Left colon (tissue), 2 donors: Measurements from ENCODE around the gene SVBP. TPM values are rescaled to one million over a fixed set of nuclear protein-coding genes. Genes with fewer than 3 reads are reported as not detected.
"Not testable (repeated sequence)": the region's sequence is repeated elsewhere in the genome, so short reads cannot be mapped to it uniquely, and the experiment has no call there.

Experiments used
- ATAC-seq: fragments of 200-7000 bp; cut with Tn5 transposase; one replicate; pipeline ENCODE4 v1.9.1; 2020; ENCODE audit warnings: mild to moderate bottlenecking, moderate library complexity
- DNase-seq, 2 donors: peaks; one replicate each; pipeline ENCODE4 v3.0.0-alpha.2; 2020
- intact Hi-C, 2 donors: fragments of 100-400 bp; cut with DNase I in 1 of 2; cut with micrococcal nuclease in 1 of 2; formaldehyde crosslinking; loops; one replicate each; pipeline versions ENCODE4 v1.11.2 to v1.14.0; 2022; cut with DNase I, micrococcal nuclease
- total RNA-seq, 2 donors: library from RNA; stranded (reverse); fragmentation: NEBNext Ultra II Directional; extraction: Animal tissue kit (Norgen Biotek cat#: 25700); gene quantifications; one replicate each; pipeline ENCODE4 v1.2.1, GENCODE V29; 2021
- donor health status: DM: no; HTN: no; CAD: no.
- donor health status: DM: yes; HTN: yes; CAD: no.

The SVBP gene
- total RNA-seq, 2 donors from 2014 or later, result 11.7 to 18.0 TPM

DNA sequence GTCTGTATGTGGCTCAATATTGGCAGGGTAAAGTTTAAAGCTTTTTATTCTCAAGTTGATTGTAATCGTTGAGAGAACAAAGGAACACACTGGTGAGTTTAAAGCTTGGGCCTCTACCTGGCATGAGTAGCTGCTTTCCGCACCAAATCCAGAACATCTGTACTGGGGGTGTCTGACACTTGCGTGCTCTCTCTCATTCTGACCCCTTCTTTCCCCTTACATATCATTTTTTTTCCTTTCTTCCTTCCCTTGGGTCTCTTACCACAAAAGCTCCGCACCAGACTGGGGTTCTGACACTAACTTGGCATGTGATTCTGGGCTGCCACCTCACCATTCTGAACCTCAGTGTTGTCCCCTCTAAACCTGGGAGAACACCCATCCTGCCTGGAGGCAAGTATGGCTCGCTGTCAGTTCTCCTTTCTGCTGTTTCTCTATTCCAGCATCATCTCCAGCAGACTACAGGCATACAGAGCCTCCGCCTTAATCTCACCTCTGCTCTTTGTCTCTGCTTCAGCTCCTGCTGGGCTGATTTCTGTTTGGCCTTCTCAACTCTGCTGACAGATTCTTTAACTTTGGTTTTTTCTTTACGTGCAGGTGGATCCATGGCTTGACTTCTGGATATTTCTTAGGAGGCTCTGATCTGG is 1.1 kb downstream of the SVBP start:
- ATAC-seq, result peak; percentile 17

GRCh38 chr1:42814815-42815214 is 2.4 kb downstream of the SVBP start:
- DNase-seq, intact Hi-C loops, ATAC-seq: not testable (repeated sequence)

More for the DNA sequence above, 1.1 kb downstream of the SVBP start:
- peak in 1 of 2 donors; percentile 13 for DNase-seq
- intact Hi-C loops, result no loop called here

DNA sequence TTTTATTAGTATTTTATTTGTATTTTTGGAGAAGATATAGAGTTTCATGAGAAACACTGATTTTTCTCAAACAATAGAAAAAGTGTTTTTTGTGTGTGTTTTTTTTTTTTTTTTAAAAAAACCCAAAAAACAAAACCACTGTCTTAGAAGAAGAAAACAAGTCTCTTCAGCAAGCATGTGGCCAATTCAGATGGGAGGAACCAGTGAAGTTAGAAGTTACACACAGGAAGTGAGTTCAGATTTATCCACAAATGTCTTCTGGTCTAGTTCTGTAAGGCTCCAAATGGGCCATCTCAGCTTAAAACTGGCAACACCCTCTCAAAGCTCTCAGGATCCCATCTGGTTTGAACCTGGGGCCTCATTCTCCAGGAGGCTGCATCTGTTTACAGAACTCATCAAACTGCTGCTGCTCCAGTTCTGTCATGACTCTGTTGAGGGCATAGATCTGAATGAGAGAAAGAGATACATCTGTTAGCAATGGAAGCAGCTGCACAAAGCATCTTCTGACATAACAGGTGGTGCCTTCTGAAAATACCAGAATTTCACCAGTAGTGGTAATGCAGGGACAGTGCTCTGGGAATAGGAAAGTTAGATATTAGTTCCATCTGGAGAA is 10.0 kb downstream of the SVBP start:
- intact Hi-C loops, result no loop called here
- DNase-seq (no peak), ATAC-seq (no peak)

DNA sequence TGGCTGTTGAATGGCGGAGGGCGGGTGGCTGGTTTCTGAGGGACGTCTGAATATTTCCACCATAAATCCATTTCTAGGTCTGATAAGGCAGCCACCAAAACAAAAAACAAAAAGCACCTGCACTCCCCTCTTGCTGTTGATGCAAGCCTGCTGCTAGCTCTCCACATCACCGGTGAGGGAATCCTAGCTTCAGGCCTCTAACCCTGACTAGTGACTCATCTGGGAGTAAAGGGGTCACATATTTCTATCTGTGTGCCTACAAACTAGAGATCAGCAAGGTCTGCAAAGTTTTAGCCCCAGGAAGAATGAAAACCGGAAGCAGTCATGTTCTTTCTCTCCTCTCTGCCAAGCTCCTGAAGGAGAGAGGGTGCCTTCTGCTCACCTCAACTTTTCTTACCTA is 10.6 kb downstream of the SVBP start:
- ATAC-seq (no peak), DNase-seq (no peak)

GRCh38 chr1:42806171-42806570 is 11.0 kb downstream of the SVBP start:
- intact Hi-C loops, result no loop called here
- no peak for DNase-seq

More for the DNA sequence above, 10.6 kb downstream of the SVBP start:
- intact Hi-C loops, result no loop called here

GRCh38 chr1:42801832-42802473 is 15.2 kb downstream of the SVBP start:
- intact Hi-C loops, result no loop called here
- DNase-seq, result no peak
- no peak for ATAC-seq

More at GRCh38 chr1:42806171-42806570, 11.0 kb downstream of the SVBP start:
- no peak for ATAC-seq

DNA sequence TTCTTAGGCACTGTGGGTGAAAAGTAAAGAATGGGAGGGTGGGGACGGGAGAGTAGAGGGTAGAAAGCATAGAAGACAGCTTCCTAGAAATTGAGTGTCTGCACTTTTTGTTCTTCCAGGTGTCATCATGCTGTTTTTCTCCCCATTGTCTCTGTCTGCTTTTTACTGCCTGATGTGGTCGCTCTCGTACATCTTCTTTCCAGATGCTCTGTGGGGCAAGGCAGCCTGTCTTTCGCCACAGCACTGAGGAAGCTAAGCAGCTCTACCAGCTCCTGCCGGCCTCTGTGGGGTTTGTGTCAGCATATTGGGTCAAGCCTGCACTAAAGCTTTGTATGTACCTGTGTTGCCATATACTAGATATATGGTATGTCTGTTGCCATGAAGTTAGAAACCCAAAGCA is 19.2 kb downstream of the SVBP start:
- DNase-seq (no peak), ATAC-seq (no peak)
- intact Hi-C loops, result no loop called here

- intact Hi-C loops, result no loop called here
- DNase-seq (no peak), ATAC-seq (no peak)
Measured at GRCh38 chr1:42797414-42797813, 19.8 kb downstream of the SVBP start.

- intact Hi-C loops, result no loop called here
- ATAC-seq, result no peak
- DNase-seq, result no peak
Measured at GRCh38 chr1:42793824-42794223, 23.4 kb downstream of the SVBP start.

DNA sequence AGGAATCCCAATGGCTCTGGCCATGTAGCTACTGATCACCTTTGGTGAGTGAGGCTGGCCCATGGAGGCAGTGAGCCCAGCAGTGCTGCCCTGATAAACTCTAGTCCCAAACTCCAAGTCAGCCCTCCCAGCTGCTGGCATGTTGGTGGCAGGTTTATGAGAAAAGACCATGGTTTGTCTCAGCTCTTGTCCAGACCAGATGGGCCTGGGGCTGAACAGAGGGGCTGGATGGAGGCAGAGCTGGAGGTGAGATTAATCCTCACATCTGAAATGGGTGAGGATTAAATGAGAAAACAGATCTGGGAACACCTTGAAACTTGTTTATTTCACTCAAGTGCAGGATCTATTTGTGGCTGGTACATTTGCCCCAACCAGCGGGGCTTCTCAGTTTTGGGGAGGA is 29.2 kb downstream of the SVBP start:
- DNase-seq, result no peak
- ATAC-seq, result no peak
- intact Hi-C loops, result no loop called here

GRCh38 chr1:42786097-42786496 is 31.1 kb downstream of the SVBP start:
- ATAC-seq (no peak), DNase-seq (no peak)
- intact Hi-C loops, result no loop called here

DNA sequence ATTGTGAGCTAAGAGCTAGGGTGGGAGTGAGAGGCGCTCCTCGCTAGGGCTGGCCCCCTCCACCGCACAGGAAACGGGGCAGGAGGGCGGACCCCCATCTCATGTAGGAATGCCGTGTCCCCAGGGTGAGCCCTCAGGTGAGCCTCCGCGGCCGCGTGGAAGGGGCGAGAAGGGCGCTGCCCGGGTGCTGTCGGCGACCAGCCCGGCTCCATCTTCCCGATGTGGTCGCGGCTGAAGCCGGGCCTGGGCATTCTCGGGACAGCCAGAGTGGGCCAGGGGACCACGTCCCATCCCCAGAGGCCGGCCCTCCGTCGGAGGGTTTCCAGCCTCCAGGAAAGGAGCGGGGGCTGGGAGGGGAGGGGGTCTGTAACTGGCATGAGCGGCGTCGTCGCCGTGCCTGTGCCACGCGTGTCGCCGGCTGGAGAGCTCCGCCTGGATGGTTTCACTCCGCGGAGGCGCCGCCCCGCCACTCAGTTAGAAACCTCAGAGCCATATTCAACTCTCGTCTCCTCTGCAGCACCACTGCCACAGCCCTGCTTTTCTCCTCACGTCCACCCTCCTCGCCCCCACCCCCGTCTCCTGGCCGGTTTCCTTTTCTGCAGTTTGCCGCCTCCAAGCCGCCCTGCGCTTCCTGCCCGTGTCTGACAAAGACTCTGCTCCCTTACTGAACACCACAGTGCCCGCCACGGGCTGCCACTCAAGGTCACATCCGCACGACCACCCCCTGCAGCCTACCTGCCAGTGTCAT is 32.1 kb downstream of the SVBP start, which contains the start of gene TMEM269:
TSS of gene TMEM269 (plus strand) at position 46 of the 748 bp plus-strand sequence. CDS start 4,903 bp downstream, outside the sequence.
- intact Hi-C loops, result no loop called here
- peak; percentile 61 for ATAC-seq
- DNase-seq, result peak in 1 of 2 donors; percentile 25

GRCh38 chr1:42784547-42784945 is 32.7 kb downstream of the SVBP start:
- no peak for DNase-seq
- peak; percentile 7 for ATAC-seq
- intact Hi-C loops, result no loop called here

- ATAC-seq, result no peak
- intact Hi-C loops, result no loop called here
- DNase-seq, result no peak
Measured at GRCh38 chr1:42783092-42783491, 34.1 kb downstream of the SVBP start.

GRCh38 chr1:42780176-42780575 is 37.0 kb downstream of the SVBP start:
- DNase-seq (no peak), ATAC-seq (no peak)
- intact Hi-C loops, result no loop called here

DNA sequence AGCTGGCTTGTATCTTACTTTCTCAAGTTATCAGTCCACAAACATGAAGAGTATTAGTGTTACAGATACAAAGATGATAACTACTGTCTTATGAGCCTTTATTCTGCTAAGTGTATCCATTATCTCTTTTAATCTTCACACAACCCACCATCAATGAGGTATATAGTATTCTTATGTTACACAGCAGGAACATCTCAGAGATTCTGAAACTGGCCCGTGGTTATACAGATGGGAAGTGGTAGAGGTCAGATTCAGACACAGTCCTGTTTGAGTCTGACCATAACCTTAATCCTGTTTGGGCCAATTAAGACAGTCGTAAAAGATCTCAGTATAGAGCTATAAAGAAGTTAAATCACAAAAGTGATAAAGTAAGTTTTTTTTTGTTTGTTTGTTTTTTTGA is 37.5 kb downstream of the SVBP start:
- no peak for ATAC-seq
- intact Hi-C loops, result no loop called here

DNA sequence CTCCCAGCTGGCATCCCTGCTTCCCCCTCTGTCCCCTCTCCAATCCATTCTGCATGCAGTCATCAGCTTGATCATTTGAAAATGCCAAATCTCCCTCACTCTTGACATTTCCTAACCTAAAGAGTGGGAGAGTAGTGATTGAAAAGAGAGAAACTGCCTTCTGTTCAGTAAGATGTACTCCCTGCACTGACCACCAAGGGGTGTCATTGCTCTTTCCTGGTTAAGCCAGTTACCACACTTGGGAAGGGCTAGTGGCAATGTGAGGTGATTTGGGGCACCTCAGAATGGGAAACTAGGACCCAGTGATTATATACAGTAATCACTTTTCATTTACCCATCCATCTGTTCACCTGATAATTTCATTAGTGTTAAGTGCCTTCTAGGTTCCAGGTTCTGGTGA is 39.3 kb downstream of the SVBP start:
- intact Hi-C loops, result no loop called here
- DNase-seq (peak in 1 of 2 donors; percentile 27), ATAC-seq (peak; percentile 74)

More for the DNA sequence above, 37.5 kb downstream of the SVBP start:
- DNase-seq, result no peak

- DNase-seq (no peak), ATAC-seq (no peak)
- intact Hi-C loops, result no loop called here
Measured at GRCh38 chr1:42776502-42776901, 40.7 kb downstream of the SVBP start.

DNA sequence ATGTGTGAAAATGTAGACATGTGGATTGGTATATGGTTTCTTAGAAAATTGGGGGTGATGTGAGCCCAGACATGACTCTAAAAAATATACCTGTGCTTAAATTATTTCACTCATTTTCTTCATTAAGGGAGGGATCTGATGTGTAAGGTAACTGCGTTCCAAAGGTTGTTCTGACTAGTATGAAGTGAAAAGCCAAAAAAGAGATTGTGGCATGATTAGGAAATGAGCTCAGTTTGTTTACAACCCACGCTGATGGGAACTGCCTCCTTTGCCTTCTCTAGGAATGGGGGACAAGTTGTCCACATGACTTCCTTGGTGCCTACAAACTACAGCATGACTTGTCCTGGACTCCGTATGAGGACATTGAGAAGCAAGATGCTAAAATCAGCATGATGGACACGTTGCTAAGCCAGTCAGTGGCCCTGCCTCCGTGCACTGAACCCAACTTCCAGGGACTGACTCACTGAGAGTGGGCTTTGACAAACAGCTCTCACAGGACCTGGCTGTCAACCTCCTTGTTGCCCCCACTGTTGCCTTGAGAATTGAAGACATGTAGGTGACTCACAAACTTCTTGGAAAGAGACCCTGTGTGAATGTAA is 42.2 kb downstream of the SVBP start:
- intact Hi-C loops, result no loop called here
- no peak for DNase-seq
- no peak for ATAC-seq
